ENCODE data around the gene KMT2A. TPM values are rescaled to one million over a fixed set of nuclear protein-coding genes. Genes with fewer than 3 reads are reported as not detected.
A peak's percentile ranks its signal among the peaks of the same experiment; 100 is the strongest.
"Not testable (repeated sequence)": the region's sequence is repeated elsewhere in the genome, so short reads cannot be mapped to it uniquely, and the experiment has no call there.

Gene KMT2A
- total RNA-seq, 3 donors from 2014 or later = 42.5 to 54.8 (median 44.1) TPM

DNA sequence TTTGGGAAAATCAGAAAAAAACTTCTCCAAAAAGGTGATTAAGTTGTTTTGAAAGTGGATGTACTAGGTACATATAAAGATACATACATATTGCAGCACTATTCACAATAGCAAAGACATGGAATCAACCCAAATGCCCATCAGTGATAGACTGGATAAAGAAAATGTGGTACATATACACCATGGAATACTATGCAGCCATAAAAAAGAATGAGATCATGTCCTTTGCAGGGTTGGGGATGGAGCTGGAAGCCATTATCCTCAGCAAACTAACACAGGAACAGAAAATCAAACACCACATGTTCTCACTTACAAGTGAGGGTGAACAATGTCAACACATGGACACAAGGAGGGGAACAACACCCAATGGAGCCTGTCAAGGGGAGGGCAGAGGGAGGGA is 19.4 kb upstream of the KMT2A start:
- H3K36me3 Mint-ChIP-seq (ENCODE audit: insufficient read depth) = not testable (repeated sequence)

DNA sequence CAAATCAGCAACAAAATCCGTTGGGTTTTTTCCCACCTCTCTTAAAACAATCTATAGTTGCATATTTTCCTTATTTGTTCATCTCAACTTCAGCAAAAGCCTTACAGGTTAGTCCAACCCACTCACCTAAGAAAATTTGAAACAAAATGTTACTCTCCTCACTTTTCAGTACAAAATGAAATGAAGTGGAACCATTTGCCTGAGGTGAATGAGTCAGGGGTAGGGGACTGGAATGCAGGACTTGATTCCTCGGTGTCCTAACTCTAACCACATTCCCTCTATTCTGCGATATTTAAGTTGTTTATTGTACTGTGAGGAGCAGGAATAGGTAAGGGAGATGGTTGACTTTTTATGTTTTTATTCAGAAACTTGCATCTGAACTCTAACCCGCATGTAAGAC is 18.5 kb upstream of the KMT2A start:
- ATAC-seq (no peak), DNase-seq (no peak)
- Mint-ChIP-seq H3K4me3 (no peak overlapping the region), H3K36me3 (ENCODE audit: insufficient read depth) (peaks cover 2% of the 10 kb centered on the region), H3K4me1 (ENCODE audit: low read depth) (no peaks in the 10 kb centered on the region), H3K9me3 (no peaks in the 10 kb centered on the region), H3K27me3 (ENCODE audit: low read depth) (no peaks in the 10 kb centered on the region)

More for the DNA sequence above, 19.4 kb upstream of the KMT2A start:
- not testable (repeated sequence) for H3K9me3 Mint-ChIP-seq; H3K4me1 Mint-ChIP-seq (ENCODE audit: low read depth); DNase-seq; H3K27me3 Mint-ChIP-seq (ENCODE audit: low read depth); ATAC-seq; H3K4me3 Mint-ChIP-seq

DNA sequence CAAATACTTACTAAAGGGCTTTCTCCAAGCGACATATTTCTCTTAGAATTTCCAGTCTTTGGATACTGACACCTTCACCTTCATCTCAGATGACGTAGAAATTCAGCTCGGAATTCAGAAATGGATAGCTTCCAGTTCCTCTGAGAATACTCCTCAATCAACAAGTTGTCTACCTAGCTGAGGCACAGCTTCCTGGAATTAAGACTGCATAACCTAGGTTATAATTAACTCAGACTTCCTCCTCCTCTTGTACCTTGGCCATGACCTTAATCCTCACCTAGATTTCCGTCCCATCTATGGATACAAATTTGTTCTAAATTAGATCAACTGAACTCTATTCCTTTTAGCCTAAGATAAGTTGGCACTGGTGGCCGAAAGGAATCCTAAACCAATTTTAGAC is 17.5 kb upstream of the KMT2A start:
- Mint-ChIP-seq H3K9me3 (no peaks in the 10 kb centered on the region), H3K27me3 (ENCODE audit: low read depth) (no peaks in the 10 kb centered on the region), H3K4me3 (no peak overlapping the region), H3K4me1 (ENCODE audit: low read depth) (no peaks in the 10 kb centered on the region), H3K36me3 (ENCODE audit: insufficient read depth) (no peaks in the 10 kb centered on the region)
- DNase-seq (no peak), ATAC-seq (no peak)

DNA sequence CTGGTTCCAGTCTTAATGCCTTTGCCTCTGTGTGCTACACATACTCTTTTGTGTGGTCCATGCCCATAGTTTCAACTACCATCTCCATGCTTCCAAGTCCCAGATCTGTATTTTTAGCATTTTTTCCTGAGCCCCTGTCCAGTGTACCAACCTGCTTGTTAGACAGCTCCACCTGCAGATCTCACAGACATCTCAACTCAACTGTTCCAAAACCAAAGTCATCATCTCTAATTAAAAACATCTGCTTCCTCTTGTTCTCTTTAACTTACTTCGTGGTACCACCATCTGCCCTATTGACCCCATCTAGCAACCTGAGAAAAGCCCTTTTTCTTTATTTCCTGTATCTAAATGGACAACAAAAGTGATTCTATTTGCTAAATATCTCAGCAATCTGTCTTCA is 8.6 kb upstream of the KMT2A start:
- H3K27me3 Mint-ChIP-seq (ENCODE audit: low read depth) = no peaks in the 10 kb centered on the region
- ATAC-seq (no peak), DNase-seq (no peak)
- H3K4me1 Mint-ChIP-seq (ENCODE audit: low read depth) = no peaks in the 10 kb centered on the region
- H3K9me3 Mint-ChIP-seq = no peaks in the 10 kb centered on the region
- H3K4me3 Mint-ChIP-seq = no peak overlapping the region
- no peaks in the 10 kb centered on the region for H3K36me3 Mint-ChIP-seq (ENCODE audit: insufficient read depth)

DNA sequence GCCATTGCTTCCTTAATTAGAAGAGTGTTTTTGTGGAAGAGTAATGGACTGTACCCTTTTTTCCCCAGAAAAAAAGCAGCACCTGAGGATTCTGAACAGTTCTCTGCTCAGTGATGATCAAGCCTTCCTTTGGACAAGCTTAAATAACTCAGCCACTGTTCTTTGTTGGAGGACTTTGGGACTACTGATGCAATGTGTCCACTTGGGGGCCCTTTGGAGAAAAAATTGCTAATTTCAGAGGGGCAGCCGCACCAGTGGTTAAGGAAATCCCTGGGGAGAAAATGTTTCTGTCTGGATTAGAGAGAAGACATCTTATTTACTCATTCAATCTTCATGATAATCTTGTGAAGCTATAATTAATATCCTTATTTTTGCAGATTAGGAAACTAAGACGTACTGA is 5.3 kb upstream of the KMT2A start:
- ATAC-seq = no peak
- Mint-ChIP-seq H3K9me3 (no peaks in the 10 kb centered on the region), H3K4me3 (no peak overlapping the region), H3K36me3 (ENCODE audit: insufficient read depth) (no peaks in the 10 kb centered on the region), H3K27me3 (ENCODE audit: low read depth) (no peaks in the 10 kb centered on the region), H3K4me1 (ENCODE audit: low read depth) (peaks cover 6% of the 10 kb centered on the region)
- no peak for DNase-seq

DNA sequence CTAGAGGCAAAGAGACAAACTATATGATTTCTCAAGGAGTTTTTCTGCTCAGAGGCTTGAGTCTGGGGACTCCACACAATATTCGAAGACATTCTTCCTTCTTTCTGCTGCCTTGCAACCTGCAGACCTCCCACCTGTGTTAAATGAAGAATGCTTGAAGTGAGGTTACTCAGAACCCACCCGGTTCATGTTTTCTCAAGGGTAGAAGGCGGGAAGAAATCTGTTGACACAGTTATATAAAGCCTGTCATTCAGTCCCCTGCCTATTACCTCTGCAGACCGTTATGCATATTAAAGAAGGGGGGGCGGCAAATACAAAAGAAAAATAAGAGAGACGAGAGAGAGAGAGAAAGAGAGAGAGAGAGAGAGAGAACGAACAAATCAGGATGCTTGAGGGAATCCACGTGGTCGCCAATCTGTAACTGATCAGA is 2.2 kb upstream of the KMT2A start:
- DNase-seq (no peak), ATAC-seq (no peak)
- H3K36me3 Mint-ChIP-seq (ENCODE audit: insufficient read depth) = no peaks in the 10 kb centered on the region
- H3K4me1 Mint-ChIP-seq (ENCODE audit: low read depth) = peaks cover 13% of the 10 kb centered on the region
- H3K9me3 Mint-ChIP-seq = no peaks in the 10 kb centered on the region
- no peaks in the 10 kb centered on the region for H3K27me3 Mint-ChIP-seq (ENCODE audit: low read depth)
- peak overlapping the region; percentile 93 for H3K4me3 Mint-ChIP-seq

DNA sequence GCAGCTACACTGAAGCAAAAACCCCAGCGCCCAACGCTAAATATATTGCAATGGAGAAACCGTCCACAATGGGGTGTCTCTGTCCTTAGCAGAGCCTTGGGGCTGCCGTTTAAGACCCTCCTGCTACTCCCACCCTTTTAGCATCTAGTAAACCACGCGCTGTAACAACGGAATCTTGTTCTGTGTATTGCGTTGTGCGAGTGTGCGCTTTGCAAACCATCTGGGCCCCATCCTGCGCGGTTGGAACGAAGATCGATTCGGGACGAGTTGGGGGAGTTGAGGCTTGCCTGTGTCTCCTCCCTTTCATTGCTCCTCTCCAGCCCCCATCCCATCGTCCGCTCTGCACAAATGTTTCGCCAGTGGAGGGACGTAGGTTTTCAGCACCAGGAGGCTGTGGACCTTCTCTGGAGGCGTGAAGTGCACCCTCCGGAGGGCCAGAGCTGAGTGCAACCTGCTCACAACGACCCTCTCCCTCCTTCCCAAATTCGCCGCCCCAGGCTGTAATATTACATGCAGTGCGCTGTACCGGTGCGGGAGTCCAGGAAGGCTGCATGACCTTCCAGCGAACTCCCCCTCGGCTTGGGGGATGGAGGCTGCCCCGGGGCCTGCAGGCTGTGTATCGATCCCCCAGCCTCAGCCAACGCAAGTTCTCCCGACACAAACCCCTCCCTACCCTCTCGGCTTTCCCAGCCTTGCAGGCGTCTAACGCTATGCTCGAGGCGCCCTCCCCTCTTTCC is 1.6 kb upstream of the KMT2A start:
- Mint-ChIP-seq H3K9me3 (no peaks in the 10 kb centered on the region), H3K4me3 (peak overlapping the region; percentile 93), H3K27me3 (ENCODE audit: low read depth) (no peaks in the 10 kb centered on the region), H3K4me1 (ENCODE audit: low read depth) (peaks cover 19% of the 10 kb centered on the region), H3K36me3 (ENCODE audit: insufficient read depth) (no peaks in the 10 kb centered on the region)
- DNase-seq (peak; percentile 31), ATAC-seq (peak; percentile 4 to 10)

DNA sequence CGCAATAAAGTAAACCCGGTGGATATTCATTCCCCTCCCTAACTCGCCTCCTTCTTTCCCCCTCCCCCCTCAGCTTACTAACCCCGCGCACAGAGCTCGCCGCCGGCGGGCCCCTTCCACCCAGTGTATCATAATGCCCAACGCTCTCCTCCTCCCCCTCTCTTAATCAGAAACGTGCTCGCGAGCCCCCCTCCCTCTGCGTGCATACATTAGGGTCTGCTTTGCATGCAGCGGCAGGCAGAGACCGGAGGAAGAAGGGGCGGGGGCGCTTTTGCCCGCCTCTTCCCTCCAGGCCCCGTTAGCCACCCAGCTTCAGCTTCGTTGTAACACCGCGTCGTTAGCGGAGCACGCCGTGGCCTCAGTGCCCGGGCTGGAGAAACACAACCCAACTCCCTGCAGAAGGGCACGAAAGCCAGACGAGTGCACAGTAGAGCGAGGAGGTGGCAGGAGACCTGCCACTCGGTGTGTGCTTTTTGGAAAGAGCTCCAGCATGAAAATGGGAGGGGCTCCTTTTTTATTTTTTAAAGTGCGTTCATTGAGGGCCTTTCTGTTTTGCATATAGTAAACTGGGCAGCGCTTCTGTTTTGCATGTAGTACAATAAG is 901 bp upstream of the KMT2A start:
- no peaks in the 10 kb centered on the region for H3K27me3 Mint-ChIP-seq (ENCODE audit: low read depth)
- DNase-seq (peak; percentile 34), ATAC-seq (peak; percentile 26 to 34)
- no peaks in the 10 kb centered on the region for H3K9me3 Mint-ChIP-seq
- H3K4me3 Mint-ChIP-seq = peak overlapping the region; percentile 93
- peaks cover 26% of the 10 kb centered on the region for H3K4me1 Mint-ChIP-seq (ENCODE audit: low read depth)
- H3K36me3 Mint-ChIP-seq (ENCODE audit: insufficient read depth) = no peaks in the 10 kb centered on the region

DNA sequence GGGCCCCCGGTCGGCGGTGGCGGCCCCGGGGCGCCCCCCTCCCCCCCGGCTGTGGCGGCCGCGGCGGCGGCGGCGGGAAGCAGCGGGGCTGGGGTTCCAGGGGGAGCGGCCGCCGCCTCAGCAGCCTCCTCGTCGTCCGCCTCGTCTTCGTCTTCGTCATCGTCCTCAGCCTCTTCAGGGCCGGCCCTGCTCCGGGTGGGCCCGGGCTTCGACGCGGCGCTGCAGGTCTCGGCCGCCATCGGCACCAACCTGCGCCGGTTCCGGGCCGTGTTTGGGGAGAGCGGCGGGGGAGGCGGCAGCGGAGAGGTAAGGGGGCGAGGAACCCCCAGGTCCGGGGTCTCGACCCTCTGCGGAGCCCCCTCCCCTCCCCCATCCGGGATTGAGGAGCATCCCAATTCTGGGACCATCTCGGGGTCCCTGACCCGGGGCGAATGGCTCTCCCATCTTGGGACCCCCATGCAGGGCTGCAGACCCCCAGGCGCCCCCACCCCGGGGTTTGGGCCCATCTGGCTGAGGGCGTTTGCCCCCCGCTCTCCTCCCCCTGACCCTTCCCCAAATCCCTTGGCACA is 431 bp downstream of the KMT2A start:
- DNase-seq = peak; percentile 43
- Mint-ChIP-seq H3K9me3 (no peaks in the 10 kb centered on the region), H3K27me3 (ENCODE audit: low read depth) (no peaks in the 10 kb centered on the region), H3K4me3 (peak overlapping the region; percentile 96), H3K4me1 (ENCODE audit: low read depth) (peaks cover 39% of the 10 kb centered on the region), H3K36me3 (ENCODE audit: insufficient read depth) (peaks cover 5% of the 10 kb centered on the region)
- ATAC-seq = peak; percentile 26 to 33

DNA sequence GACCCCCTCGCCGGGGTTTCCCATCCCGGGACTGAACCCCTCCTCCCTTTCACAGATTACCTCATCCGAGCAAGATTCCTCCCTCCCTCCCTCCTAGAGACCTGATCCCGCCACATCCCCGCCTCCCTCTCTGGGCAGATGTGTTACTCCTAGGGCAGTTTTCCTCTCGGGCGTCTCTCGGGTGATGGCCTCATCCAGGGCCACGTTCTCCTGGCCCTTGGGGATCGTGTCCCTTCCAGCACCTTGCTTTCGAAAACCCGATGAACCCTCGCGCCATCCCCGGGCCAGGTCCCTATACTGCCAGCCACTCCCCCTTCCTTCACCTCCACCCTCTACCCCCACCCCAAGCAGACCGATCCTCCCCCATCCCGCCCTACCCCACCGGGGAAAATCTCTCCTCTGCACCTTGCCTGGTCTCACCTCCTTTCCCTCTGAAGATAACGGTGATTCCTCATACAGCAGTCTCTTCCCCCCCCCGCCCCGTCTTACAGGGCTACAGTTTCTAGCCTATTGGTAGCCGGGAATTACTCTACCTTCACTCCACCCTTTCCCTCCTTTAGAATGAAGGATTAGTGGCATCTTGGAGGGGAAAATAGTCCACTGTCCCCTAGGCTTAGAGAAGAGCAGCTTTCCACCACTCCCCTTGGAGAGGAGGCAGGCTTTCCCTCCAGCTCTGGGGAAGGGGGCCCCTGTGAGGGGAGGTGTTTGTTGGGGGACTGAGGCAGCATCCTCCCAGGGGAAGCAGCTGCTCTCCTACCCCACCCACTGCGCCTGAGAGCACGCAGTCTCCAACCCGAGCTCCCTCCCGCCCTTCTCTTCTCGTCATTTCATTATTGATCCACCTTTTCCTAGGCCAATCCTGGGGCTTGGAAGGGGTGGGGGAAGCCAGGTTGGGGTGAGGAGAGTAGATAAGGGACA is 1.2 kb downstream of the KMT2A start:
- Mint-ChIP-seq H3K4me1 (ENCODE audit: low read depth) (peaks cover 46% of the 10 kb centered on the region), H3K9me3 (no peaks in the 10 kb centered on the region), H3K36me3 (ENCODE audit: insufficient read depth) (peaks cover 5% of the 10 kb centered on the region), H3K27me3 (ENCODE audit: low read depth) (no peaks in the 10 kb centered on the region), H3K4me3 (peak overlapping the region; percentile 96)
- ATAC-seq (no peak), DNase-seq (peak; percentile 21)

DNA sequence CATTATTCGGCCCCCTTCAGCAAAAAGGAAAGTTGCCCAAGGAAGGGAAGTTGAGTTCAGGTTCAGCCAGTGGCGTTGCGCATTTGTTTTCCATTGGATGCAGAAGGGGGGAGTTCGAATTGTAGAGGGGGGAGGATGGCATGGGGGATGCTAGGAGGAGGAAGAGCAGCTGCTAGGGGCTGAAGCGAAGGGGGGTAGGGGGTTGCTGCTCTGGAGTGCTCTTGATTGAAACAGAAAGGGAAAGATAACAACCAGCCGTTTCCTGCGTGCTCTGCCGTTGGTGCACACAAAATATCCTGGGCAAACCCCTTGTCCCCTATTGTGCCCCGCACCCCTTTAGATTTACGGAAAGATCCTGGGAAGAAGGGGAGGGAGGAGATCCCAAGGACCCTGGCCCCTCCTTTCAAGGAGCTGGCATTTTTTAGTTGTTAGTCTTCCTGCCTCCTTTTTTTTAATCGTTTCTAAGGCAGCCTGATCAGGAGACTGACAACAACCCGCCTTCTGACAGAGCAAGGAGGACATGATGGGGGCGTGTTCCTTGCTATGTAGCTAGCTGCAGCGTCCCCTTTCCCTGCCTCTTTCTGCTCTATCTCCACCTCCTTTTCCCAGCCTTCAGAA is 2.1 kb downstream of the KMT2A start:
- peak; percentile 29 to 30 for ATAC-seq
- H3K4me1 Mint-ChIP-seq (ENCODE audit: low read depth) = peaks cover 56% of the 10 kb centered on the region
- peaks cover 5% of the 10 kb centered on the region for H3K36me3 Mint-ChIP-seq (ENCODE audit: insufficient read depth)
- peak overlapping the region; percentile 96 for H3K4me3 Mint-ChIP-seq
- peak; percentile 15 for DNase-seq
- no peaks in the 10 kb centered on the region for H3K9me3 Mint-ChIP-seq
- H3K27me3 Mint-ChIP-seq (ENCODE audit: low read depth) = no peaks in the 10 kb centered on the region

DNA sequence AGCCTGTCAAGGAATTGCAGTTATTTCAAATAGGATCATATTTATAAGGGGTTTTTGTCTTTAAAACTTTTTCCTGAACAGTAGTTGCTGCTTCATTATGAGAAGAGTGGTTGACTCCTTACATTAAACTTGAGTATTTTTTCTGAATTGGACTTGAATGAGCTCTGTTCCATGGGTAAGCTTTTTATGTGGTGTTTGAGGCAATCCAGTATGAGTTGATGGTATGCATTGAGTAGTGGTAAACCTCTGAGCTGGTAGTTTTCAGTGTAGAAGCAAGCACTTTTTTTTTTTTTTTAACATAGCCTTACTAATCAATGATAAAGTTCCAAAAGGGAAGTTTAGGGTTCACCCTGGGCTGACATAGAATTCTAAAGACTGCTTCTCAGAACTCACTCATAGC is 3.4 kb downstream of the KMT2A start:
- ATAC-seq (no peak), DNase-seq (no peak)
- H3K36me3 Mint-ChIP-seq (ENCODE audit: insufficient read depth) = peaks cover 9% of the 10 kb centered on the region
- peak overlapping the region; percentile 96 for H3K4me3 Mint-ChIP-seq
- no peaks in the 10 kb centered on the region for H3K9me3 Mint-ChIP-seq
- no peaks in the 10 kb centered on the region for H3K27me3 Mint-ChIP-seq (ENCODE audit: low read depth)
- H3K4me1 Mint-ChIP-seq (ENCODE audit: low read depth) = peaks cover 62% of the 10 kb centered on the region

DNA sequence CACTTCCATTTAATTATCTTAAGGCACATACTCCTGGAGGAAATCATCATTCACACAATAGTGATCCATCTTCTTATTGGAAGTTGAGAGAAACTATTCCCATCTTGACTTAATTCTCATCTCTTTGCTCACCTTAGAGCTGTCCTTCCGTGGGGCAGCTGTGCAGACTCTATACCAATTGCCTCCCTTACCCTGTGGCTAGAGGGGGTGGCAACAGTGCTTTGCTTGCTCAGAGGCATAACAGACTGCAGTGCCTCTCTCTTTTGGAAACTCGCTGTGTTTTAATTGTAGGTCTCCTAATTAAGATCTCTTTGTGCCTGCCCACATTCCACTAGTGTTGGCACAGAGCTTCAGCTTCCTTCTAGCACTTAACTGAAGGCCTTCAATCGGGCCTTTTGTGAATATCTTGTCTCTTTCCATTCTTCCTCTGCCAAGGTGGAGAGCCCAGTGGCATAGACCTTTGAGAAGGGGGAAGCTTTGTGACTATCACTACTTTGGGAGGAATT is 5.5 kb downstream of the KMT2A start:
- peaks cover 82% of the 10 kb centered on the region for H3K4me1 Mint-ChIP-seq (ENCODE audit: low read depth)
- H3K27me3 Mint-ChIP-seq (ENCODE audit: low read depth) = no peaks in the 10 kb centered on the region
- DNase-seq (no peak), ATAC-seq (no peak)
- peak overlapping the region; percentile 29 for H3K4me3 Mint-ChIP-seq
- peaks cover 18% of the 10 kb centered on the region for H3K36me3 Mint-ChIP-seq (ENCODE audit: insufficient read depth)
- H3K9me3 Mint-ChIP-seq = no peaks in the 10 kb centered on the region

DNA sequence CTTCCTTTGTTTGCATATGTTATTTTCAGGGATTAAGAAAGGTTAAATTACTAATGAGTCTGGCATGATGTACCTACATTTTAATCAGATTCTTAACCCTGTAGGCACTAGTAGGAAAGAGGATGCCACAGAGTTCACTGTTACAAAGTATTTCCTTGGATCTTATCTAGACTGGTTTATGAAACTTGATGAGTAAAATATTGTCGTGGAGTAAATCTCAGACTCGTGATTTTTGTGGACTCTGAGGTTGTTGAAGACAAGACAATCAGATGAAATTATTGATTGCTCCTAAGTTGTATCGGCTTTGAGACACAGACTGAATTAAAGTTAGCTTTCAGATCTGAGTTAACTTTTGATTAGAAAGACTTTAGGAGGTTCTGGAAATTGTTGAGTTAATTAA is 6.0 kb downstream of the KMT2A start:
- Mint-ChIP-seq H3K27me3 (ENCODE audit: low read depth) (no peaks in the 10 kb centered on the region), H3K4me3 (peak overlapping the region; percentile 29), H3K9me3 (no peaks in the 10 kb centered on the region), H3K4me1 (ENCODE audit: low read depth) (peaks cover 86% of the 10 kb centered on the region), H3K36me3 (ENCODE audit: insufficient read depth) (peaks cover 21% of the 10 kb centered on the region)
- DNase-seq (no peak), ATAC-seq (no peak)
